Measurements from ENCODE around the gene TPST1. TPM values are rescaled to one million over a fixed set of nuclear protein-coding genes. Genes with fewer than 3 reads are reported as not detected.
"Not testable (repeated sequence)": the region's sequence is repeated elsewhere in the genome, so short reads cannot be mapped to it uniquely, and the experiment has no call there.

The TPST1 gene
- total RNA-seq, 2 donors from 2014 or later, result 9.0 to 9.3 TPM

- no peaks in the 10 kb centered on the region for H3K36me3 ChIP-seq
- no peak overlapping the region for H3K27ac ChIP-seq
- H3K9me3 ChIP-seq, result no peaks in the 10 kb centered on the region
- no peak overlapping the region for H3K4me3 ChIP-seq
- TF ChIP-seq CTCF (IDR thresholded peaks at IDR 0.05), result no peak
- peaks cover 0 to 10% of the 10 kb centered on the region in 2 donors for H3K4me1 ChIP-seq
- no peak for DNase-seq (ENCODE audit: low spot score)
- H3K27me3 ChIP-seq, result no peaks in the 10 kb centered on the region
Observed at GRCh38 chr7:66167773-66168387, 37.3 kb upstream of the TPST1 start.

GRCh38 chr7:66169616-66170015, 35.5 kb upstream of the TPST1 start:
- Histone ChIP-seq H3K4me1 (peaks cover 0 to 10% of the 10 kb centered on the region in 2 donors), H3K9me3 (no peaks in the 10 kb centered on the region), H3K36me3 (no peaks in the 10 kb centered on the region), H3K27ac (no peak overlapping the region), H3K4me3 (no peak overlapping the region), H3K27me3 (no peaks in the 10 kb centered on the region)
- DNase-seq (ENCODE audit: low spot score), result no peak
- no peak for TF ChIP-seq CTCF (IDR thresholded peaks at IDR 0.05)

GRCh38 chr7:66170309-66171231, 34.6 kb upstream of the TPST1 start:
- TF ChIP-seq CTCF (IDR thresholded peaks at IDR 0.05), result no peak
- Histone ChIP-seq H3K4me3 (no peak overlapping the region), H3K4me1 (peaks cover 0 to 10% of the 10 kb centered on the region in 2 donors), H3K9me3 (no peaks in the 10 kb centered on the region), H3K27ac (peak overlapping the region; percentile 9 to 38), H3K36me3 (no peaks in the 10 kb centered on the region), H3K27me3 (no peaks in the 10 kb centered on the region)
- peak; percentile 89 for DNase-seq (ENCODE audit: low spot score)

GRCh38 chr7:66172536-66173401, 32.4 kb upstream of the TPST1 start:
- DNase-seq (ENCODE audit: low spot score); H3K9me3 ChIP-seq; H3K27ac ChIP-seq; H3K4me3 ChIP-seq; H3K27me3 ChIP-seq; H3K36me3 ChIP-seq: not testable (repeated sequence)
- peaks cover 0 to 10% of the 10 kb centered on the region in 2 donors for H3K4me1 ChIP-seq

GRCh38 chr7:66173856-66174255, 31.3 kb upstream of the TPST1 start:
- no peak for TF ChIP-seq CTCF (IDR thresholded peaks at IDR 0.05)
- Histone ChIP-seq H3K9me3 (peaks cover 0 to 3% of the 10 kb centered on the region in 2 donors), H3K27me3 (no peaks in the 10 kb centered on the region), H3K36me3 (no peaks in the 10 kb centered on the region), H3K27ac (no peak overlapping the region), H3K4me1 (peaks cover 0 to 10% of the 10 kb centered on the region in 2 donors), H3K4me3 (no peak overlapping the region)
- no peak for DNase-seq (ENCODE audit: low spot score)

GRCh38 chr7:66175006-66175405, 30.1 kb upstream of the TPST1 start:
- not testable (repeated sequence) for H3K36me3 ChIP-seq; H3K27ac ChIP-seq; H3K4me3 ChIP-seq; DNase-seq (ENCODE audit: low spot score); H3K9me3 ChIP-seq; H3K27me3 ChIP-seq
- H3K4me1 ChIP-seq, result peaks cover 0 to 10% of the 10 kb centered on the region in 2 donors
